Measurements from ENCODE around the gene TMEM92.
A peak's percentile ranks its signal among the peaks of the same experiment; 100 is the strongest.
"Not testable (repeated sequence)": the region's sequence is repeated elsewhere in the genome, so short reads cannot be mapped to it uniquely, and the experiment has no call there.

TMEM92 gene

GRCh38 chr17:50269477-50270434, 4.5 kb upstream of the TMEM92 start:
- no peak for TF ChIP-seq GABPA (IDR thresholded peaks at IDR 0.05; ENCODE audit: low read depth)
- TF ChIP-seq CTCF (IDR thresholded peaks at IDR 0.05; ENCODE audit: insufficient read depth, low read length): peak; percentile 94
- Histone ChIP-seq H3K27ac (replicated peaks) (no peak overlapping the region), H3K4me3 (replicated peaks; ENCODE audit: insufficient read depth, low read length) (no peak overlapping the region), H3K27me3 (ENCODE audit: insufficient read depth, poor library complexity, severe bottlenecking) (no peaks in the 10 kb centered on the region)
- peak; percentile 37 to 68 for DNase-seq (ENCODE audit: low read depth in 1 of 2, low spot score in 1 of 2)

GRCh38 chr17:50270435-50271362, 3.6 kb upstream of the TMEM92 start:
- Histone ChIP-seq H3K27ac (replicated peaks) (no peak overlapping the region), H3K27me3 (ENCODE audit: insufficient read depth, poor library complexity, severe bottlenecking) (no peaks in the 10 kb centered on the region), H3K4me3 (replicated peaks; ENCODE audit: insufficient read depth, low read length) (no peak overlapping the region)
- DNase-seq (ENCODE audit: low read depth in 1 of 2, low spot score in 1 of 2): no peak
- TF ChIP-seq POLR2AphosphoS5 (IDR thresholded peaks at IDR 0.05; ENCODE audit: low read depth) (no peak), CTCF (IDR thresholded peaks at IDR 0.05; ENCODE audit: insufficient read depth, low read length) (no peak), GABPA (IDR thresholded peaks at IDR 0.05; ENCODE audit: low read depth) (no peak), REST (IDR thresholded peaks at IDR 0.05; ENCODE audit: insufficient replicate concordance, low read depth) (no peak), SPI1 (IDR thresholded peaks at IDR 0.05; ENCODE audit: borderline replicate concordance, low read depth) (no peak)

- not testable (repeated sequence) for H3K4me3 ChIP-seq (replicated peaks; ENCODE audit: insufficient read depth, low read length); DNase-seq (ENCODE audit: low read depth in 1 of 2, low spot score in 1 of 2); H3K27me3 ChIP-seq (ENCODE audit: insufficient read depth, poor library complexity, severe bottlenecking); H3K27ac ChIP-seq (replicated peaks)
Measured at GRCh38 chr17:50271363-50271750, 2.9 kb upstream of the TMEM92 start.

- no peak for DNase-seq (ENCODE audit: low read depth in 1 of 2, low spot score in 1 of 2)
- Histone ChIP-seq H3K27ac (replicated peaks) (no peak overlapping the region), H3K27me3 (ENCODE audit: insufficient read depth, poor library complexity, severe bottlenecking) (no peaks in the 10 kb centered on the region), H3K4me3 (replicated peaks; ENCODE audit: insufficient read depth, low read length) (no peak overlapping the region)
- TF ChIP-seq GABPA (IDR thresholded peaks at IDR 0.05; ENCODE audit: low read depth): no peak
- TF ChIP-seq CTCF (IDR thresholded peaks at IDR 0.05; ENCODE audit: insufficient read depth, low read length): no peak
- no peak for TF ChIP-seq POLR2AphosphoS5 (IDR thresholded peaks at IDR 0.05; ENCODE audit: low read depth)
Measured at GRCh38 chr17:50272246-50272645, 2.0 kb upstream of the TMEM92 start.
